Fibroblast of skin of right biceps (primary cell): ENCODE results near the gene SPAG5.
"Not testable (repeated sequence)": the region's sequence is repeated elsewhere in the genome, so short reads cannot be mapped to it uniquely, and the experiment has no call there.

Experiments used
- DNase-seq: peaks from one replicate; pipeline ENCODE4 v3.0.0-alpha.2; 2013

The SPAG5 gene

GRCh38 chr17:28598799-28599310 lies at the start of gene SPAG5:
TSS of gene SPAG5 (minus strand) at chr17:28599025. CDS start at chr17:28598946, 79 bp downstream.
- peak; percentile 93 for DNase-seq

- DNase-seq, result no peak
These were observed 47.4 kb upstream of the SPAG5 start for GRCh38 chr17:28646039-28646754.

GRCh38 chr17:28645576-28645939 lies 46.7 kb upstream of the SPAG5 start:
- no peak for DNase-seq

- DNase-seq, result peak; percentile 94
These were observed 46.2 kb upstream of the SPAG5 start, which contains the start of gene BLTP2 for GRCh38 chr17:28644787-28645575. TSS of gene BLTP2 (minus strand) at chr17:28645158. CDS start at chr17:28645056, 102 bp downstream.

GRCh38 chr17:28643983-28644786 lies 45.4 kb upstream of the SPAG5 start:
- peak; percentile 34 for DNase-seq

- DNase-seq, result no peak
These were observed 42.8 kb upstream of the SPAG5 start for GRCh38 chr17:28641579-28641978.

- no peak for DNase-seq
These were observed 36.7 kb upstream of the SPAG5 start for GRCh38 chr17:28635506-28635905.

- DNase-seq, result no peak
These were observed 35.5 kb upstream of the SPAG5 start for GRCh38 chr17:28634206-28634865.

GRCh38 chr17:28626818-28627217 lies 28.0 kb upstream of the SPAG5 start:
- DNase-seq, result no peak

GRCh38 chr17:28624148-28624547 lies 25.3 kb upstream of the SPAG5 start:
- no peak for DNase-seq

- no peak for DNase-seq
These were observed 24.9 kb upstream of the SPAG5 start for GRCh38 chr17:28623696-28624095.

- no peak for DNase-seq
These were observed 23.4 kb upstream of the SPAG5 start for GRCh38 chr17:28622186-28622585.

- no peak for DNase-seq
These were observed 21.2 kb upstream of the SPAG5 start for GRCh38 chr17:28620010-28620409.

GRCh38 chr17:28618464-28618863 lies 19.6 kb upstream of the SPAG5 start:
- DNase-seq, result no peak

- no peak for DNase-seq
These were observed 17.5 kb upstream of the SPAG5 start for GRCh38 chr17:28616281-28616680.

GRCh38 chr17:28615260-28615940 lies 16.6 kb upstream of the SPAG5 start:
- DNase-seq, result no peak

GRCh38 chr17:28613931-28614381 lies 15.1 kb upstream of the SPAG5 start, which contains the start of gene RSKR:
TSS of gene RSKR (minus strand) at chr17:28614185. CDS start at chr17:28614161, 24 bp downstream.
- DNase-seq, result no peak

- DNase-seq, result peak; percentile 31
These were observed 14.4 kb upstream of the SPAG5 start for GRCh38 chr17:28612936-28613872.

GRCh38 chr17:28612531-28612930 lies 13.7 kb upstream of the SPAG5 start:
- no peak for DNase-seq

GRCh38 chr17:28610376-28610775 lies 11.6 kb upstream of the SPAG5 start:
- DNase-seq, result no peak

- not testable (repeated sequence) for DNase-seq
These were observed 5.2 kb upstream of the SPAG5 start for GRCh38 chr17:28604031-28604430.
